T-helper 17 cell (primary cell): ENCODE results near the gene LPAR1. TPM values are rescaled to one million over a fixed set of nuclear protein-coding genes. Genes with fewer than 3 reads are reported as not detected.

Source experiments
- ATAC-seq: fragments of 150-1000 bp; cut with Tn5 transposase; 2 replicates; pipeline ENCODE4 v1.10.0; 2021; ENCODE audit warnings: mild to moderate bottlenecking, moderate library complexity
- DNase-seq, 3 donors: peaks; one replicate each; pipeline versions ENCODE4 v3.0.0 to v3.0.0-alpha.2; 2020 to 2021
- H3K9me3 ChIP-seq: one replicate; pipeline ENCODE4 v1.7.0; 2013; ENCODE audit warnings: low read length, mild to moderate bottlenecking; ENCODE audit not compliant: control insufficient read depth, poor library complexity, severe bottlenecking
- H3K27ac Mint-ChIP-seq: one replicate; pipeline ENCODE4 v1.8.0; 2022; ENCODE audit warnings: mild to moderate bottlenecking, moderate library complexity, mixed read lengths
- H3K27me3 Mint-ChIP-seq: one replicate; pipeline ENCODE4 v1.8.0; 2022; ENCODE audit warnings: mixed read lengths
- H3K36me3 Mint-ChIP-seq: one replicate; pipeline ENCODE4 v1.8.0; 2022; ENCODE audit warnings: low read depth, mixed read lengths
- H3K4me1 Mint-ChIP-seq: one replicate; pipeline ENCODE4 v1.8.0; 2022; ENCODE audit warnings: mild to moderate bottlenecking, mixed read lengths
- H3K4me3 Mint-ChIP-seq: one replicate; pipeline ENCODE4 v1.8.0; 2022; ENCODE audit warnings: mild to moderate bottlenecking, moderate library complexity, mixed read lengths
- total RNA-seq, 4 donors: library from RNA in 2 of 4; stranded (reverse) in 2 of 4; gene quantifications; one replicate each; pipeline ENCODE4 v1.2.3 and lab custom pipeline; 2022 to 2026

LPAR1 gene
- total RNA-seq, 2 donors from 2014 or later, result not detected

GRCh38 chr9:111005746-111006470 is 32.4 kb downstream of the LPAR1 start:
- DNase-seq, result no peak
- H3K9me3 ChIP-seq, result no peaks in the 10 kb centered on the region
- no peaks in the 10 kb centered on the region for H3K27me3 Mint-ChIP-seq
- H3K4me1 Mint-ChIP-seq, result no peaks in the 10 kb centered on the region
- H3K27ac Mint-ChIP-seq, result no peak overlapping the region
- no peak for ATAC-seq
- no peak overlapping the region for H3K4me3 Mint-ChIP-seq
- H3K36me3 Mint-ChIP-seq, result no peaks in the 10 kb centered on the region

DNA sequence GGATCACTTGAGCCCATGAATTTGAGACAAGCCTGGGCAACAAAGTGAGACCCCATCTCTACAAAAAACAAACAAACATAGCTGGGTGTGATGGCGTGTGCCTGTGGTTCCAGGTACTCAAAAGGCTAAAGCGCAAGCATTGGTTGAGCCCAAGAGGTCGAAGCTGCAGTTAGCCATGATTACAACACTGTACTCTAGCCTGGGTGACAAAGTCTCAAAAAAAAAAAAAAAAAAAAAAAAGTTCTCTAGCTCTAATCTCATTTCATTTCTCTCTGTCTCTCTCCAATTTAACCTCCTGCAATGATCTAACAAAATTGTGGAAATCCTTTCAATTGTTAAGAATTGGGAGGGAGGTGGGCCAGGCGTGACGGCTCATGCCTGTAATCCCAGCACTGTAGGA is 33.3 kb downstream of the LPAR1 start:
- no peaks in the 10 kb centered on the region for H3K4me1 Mint-ChIP-seq
- H3K36me3 Mint-ChIP-seq, result no peaks in the 10 kb centered on the region
- no peak overlapping the region for H3K27ac Mint-ChIP-seq
- H3K9me3 ChIP-seq, result no peaks in the 10 kb centered on the region
- H3K27me3 Mint-ChIP-seq, result no peaks in the 10 kb centered on the region
- DNase-seq (no peak), ATAC-seq (no peak)
- no peak overlapping the region for H3K4me3 Mint-ChIP-seq

- Mint-ChIP-seq H3K36me3 (no peaks in the 10 kb centered on the region), H3K4me3 (no peak overlapping the region), H3K4me1 (no peaks in the 10 kb centered on the region), H3K27ac (no peak overlapping the region), H3K27me3 (no peaks in the 10 kb centered on the region)
- no peak for ATAC-seq
- H3K9me3 ChIP-seq, result no peaks in the 10 kb centered on the region
- DNase-seq, result no peak
These were observed 35.1 kb downstream of the LPAR1 start for GRCh38 chr9:111003182-111003581.

- Mint-ChIP-seq H3K4me3 (no peak overlapping the region), H3K27ac (no peak overlapping the region), H3K36me3 (no peaks in the 10 kb centered on the region), H3K4me1 (no peaks in the 10 kb centered on the region), H3K27me3 (no peaks in the 10 kb centered on the region)
- DNase-seq (no peak), ATAC-seq (no peak)
- H3K9me3 ChIP-seq, result no peaks in the 10 kb centered on the region
These were observed 36.7 kb downstream of the LPAR1 start for GRCh38 chr9:111001526-111001925.

GRCh38 chr9:111000202-111000601 is 38.1 kb downstream of the LPAR1 start:
- no peaks in the 10 kb centered on the region for H3K9me3 ChIP-seq
- no peak for DNase-seq
- H3K27me3 Mint-ChIP-seq, result no peaks in the 10 kb centered on the region
- no peak for ATAC-seq
- H3K27ac Mint-ChIP-seq, result no peak overlapping the region
- no peaks in the 10 kb centered on the region for H3K4me1 Mint-ChIP-seq
- H3K36me3 Mint-ChIP-seq, result no peaks in the 10 kb centered on the region
- H3K4me3 Mint-ChIP-seq, result no peak overlapping the region

DNA sequence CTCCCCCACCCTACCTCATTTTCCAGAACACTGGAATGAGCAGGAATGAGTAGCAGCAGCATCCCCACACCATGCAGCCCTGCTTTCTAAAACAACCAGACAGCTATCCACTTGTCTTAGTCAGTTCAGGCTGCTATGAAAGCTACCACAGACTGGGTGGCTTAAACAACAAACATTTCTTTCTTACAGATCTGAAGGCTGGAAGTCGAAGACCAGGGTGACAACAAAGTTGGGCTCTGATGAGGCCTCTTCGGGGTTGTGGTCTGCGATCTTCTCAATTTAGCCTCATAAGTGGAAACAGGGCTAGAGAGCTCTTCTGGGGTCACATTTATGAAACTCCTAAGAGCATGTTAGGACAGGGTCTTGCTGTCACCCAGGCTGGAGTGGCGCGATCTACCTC is 38.9 kb downstream of the LPAR1 start:
- H3K27me3 Mint-ChIP-seq, result no peaks in the 10 kb centered on the region
- no peak for DNase-seq
- no peak overlapping the region for H3K4me3 Mint-ChIP-seq
- no peaks in the 10 kb centered on the region for H3K36me3 Mint-ChIP-seq
- no peak overlapping the region for H3K27ac Mint-ChIP-seq
- H3K9me3 ChIP-seq, result no peaks in the 10 kb centered on the region
- no peak for ATAC-seq
- no peaks in the 10 kb centered on the region for H3K4me1 Mint-ChIP-seq

GRCh38 chr9:110997847-110998246 is 40.4 kb downstream of the LPAR1 start:
- no peaks in the 10 kb centered on the region for H3K27me3 Mint-ChIP-seq
- no peaks in the 10 kb centered on the region for H3K36me3 Mint-ChIP-seq
- H3K4me3 Mint-ChIP-seq, result no peak overlapping the region
- ATAC-seq, result no peak
- H3K9me3 ChIP-seq, result no peaks in the 10 kb centered on the region
- H3K4me1 Mint-ChIP-seq, result no peaks in the 10 kb centered on the region
- no peak for DNase-seq
- no peak overlapping the region for H3K27ac Mint-ChIP-seq

DNA sequence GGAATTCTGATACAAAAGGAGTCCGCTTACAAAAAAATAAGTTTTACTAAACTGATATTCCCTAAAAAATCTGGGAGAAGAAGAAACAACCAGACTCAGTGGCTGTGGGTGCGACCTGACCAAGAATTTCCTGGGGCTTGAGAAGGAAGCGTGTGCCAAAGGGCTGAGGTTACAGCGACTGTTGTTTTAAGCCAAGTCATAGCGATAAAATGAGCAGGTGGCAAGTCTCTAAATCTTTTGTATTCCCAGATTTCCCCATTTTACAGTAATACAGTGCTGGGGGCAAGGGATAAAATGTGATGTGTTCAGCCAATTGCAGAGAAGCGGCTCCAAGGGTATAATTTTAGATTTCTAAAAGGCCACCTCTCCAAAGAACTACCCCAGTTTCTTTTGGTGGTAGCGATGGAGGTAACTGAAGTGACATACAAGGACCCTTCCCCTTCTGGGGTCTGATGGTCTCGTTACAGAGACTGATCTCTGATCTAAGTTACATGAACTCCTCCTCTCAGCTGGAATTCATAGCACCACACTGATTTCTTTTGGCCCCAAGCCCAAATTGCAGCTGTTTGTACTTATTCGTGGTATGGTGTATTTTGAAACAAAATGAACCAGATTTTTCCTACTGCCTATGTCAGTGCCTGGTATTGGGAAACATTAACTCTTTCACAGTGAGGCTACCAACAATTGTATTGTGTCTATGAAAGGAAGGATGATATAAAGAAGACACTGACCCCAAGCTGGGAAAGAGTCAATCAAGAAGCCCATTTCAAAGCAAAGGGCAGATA is 41.6 kb downstream of the LPAR1 start:
- H3K4me3 Mint-ChIP-seq, result no peak overlapping the region
- H3K36me3 Mint-ChIP-seq, result no peaks in the 10 kb centered on the region
- no peak overlapping the region for H3K27ac Mint-ChIP-seq
- DNase-seq (no peak), ATAC-seq (no peak)
- no peaks in the 10 kb centered on the region for H3K27me3 Mint-ChIP-seq
- H3K9me3 ChIP-seq, result no peaks in the 10 kb centered on the region
- H3K4me1 Mint-ChIP-seq, result no peaks in the 10 kb centered on the region

DNA sequence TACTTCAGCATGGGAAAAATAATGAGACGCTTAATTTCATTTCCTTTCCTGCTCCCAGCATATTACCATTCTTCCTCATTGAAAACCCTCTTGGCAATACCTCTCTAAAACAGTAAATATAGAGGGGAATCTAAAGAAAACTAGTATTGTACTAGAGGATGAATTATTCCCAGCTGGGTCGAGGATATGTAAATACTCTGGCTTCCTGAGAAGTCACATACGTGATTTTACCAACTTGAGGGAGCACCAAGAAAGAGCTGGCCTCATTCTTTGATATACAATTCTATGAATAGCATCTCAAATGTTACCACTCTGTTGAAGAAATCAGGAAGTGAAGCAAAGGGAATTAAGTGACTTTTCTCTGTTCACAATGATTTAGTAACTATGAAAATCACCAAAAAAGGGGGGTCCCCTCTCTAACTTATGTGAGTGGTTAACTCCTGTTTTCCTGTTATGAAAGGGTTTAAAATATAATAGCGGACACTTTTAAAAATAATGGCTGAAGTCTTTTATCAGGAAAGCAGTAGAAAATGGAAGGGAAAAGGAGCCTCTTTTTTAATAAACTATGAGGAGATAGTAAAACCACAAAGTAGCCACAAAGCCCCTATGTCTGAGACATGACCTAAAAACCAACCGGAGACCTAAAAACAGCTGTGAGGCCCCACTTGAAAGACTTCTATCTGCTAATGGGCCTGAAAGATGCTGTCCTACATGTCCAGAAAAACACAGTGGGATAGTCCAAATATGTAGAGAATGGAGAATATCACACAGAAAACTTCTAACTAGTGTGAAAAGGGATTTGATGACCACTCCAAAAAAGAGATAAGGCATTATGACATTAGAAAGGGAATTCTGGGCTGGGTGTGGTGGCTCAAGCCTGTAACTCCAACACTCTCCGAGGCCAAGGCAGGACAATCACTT is 42.6 kb downstream of the LPAR1 start:
- no peak overlapping the region for H3K27ac Mint-ChIP-seq
- no peaks in the 10 kb centered on the region for H3K4me1 Mint-ChIP-seq
- H3K27me3 Mint-ChIP-seq, result no peaks in the 10 kb centered on the region
- ATAC-seq (no peak), DNase-seq (no peak)
- no peaks in the 10 kb centered on the region for H3K9me3 ChIP-seq
- no peaks in the 10 kb centered on the region for H3K36me3 Mint-ChIP-seq
- no peak overlapping the region for H3K4me3 Mint-ChIP-seq

- H3K27me3 Mint-ChIP-seq, result no peaks in the 10 kb centered on the region
- no peak overlapping the region for H3K4me3 Mint-ChIP-seq
- H3K27ac Mint-ChIP-seq, result no peak overlapping the region
- H3K36me3 Mint-ChIP-seq, result no peaks in the 10 kb centered on the region
- no peak for DNase-seq
- no peaks in the 10 kb centered on the region for H3K9me3 ChIP-seq
- no peaks in the 10 kb centered on the region for H3K4me1 Mint-ChIP-seq
- no peak for ATAC-seq
These were observed 43.5 kb downstream of the LPAR1 start for GRCh38 chr9:110994771-110995241.

DNA sequence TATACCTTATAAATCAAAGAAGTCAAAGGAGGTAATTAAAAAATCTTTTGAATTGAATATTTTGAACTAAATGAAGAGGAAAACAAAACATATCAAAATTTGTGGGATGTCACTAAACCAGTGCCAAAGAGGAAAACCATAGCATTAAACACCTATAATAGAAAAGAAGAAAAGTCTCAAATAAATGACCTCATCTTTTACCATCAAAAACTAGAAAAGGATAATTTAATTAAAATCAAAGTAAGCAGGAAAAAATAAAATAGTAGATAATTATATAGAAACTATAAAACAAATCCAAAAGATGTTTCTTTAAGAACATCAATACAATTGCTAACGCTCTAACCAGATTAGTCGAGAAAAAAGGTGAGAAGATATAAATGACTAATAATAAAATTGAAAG is 47.8 kb downstream of the LPAR1 start:
- no peak for DNase-seq
- no peaks in the 10 kb centered on the region for H3K9me3 ChIP-seq
- ATAC-seq, result no peak
- H3K4me1 Mint-ChIP-seq, result no peaks in the 10 kb centered on the region
- H3K36me3 Mint-ChIP-seq, result no peaks in the 10 kb centered on the region
- no peaks in the 10 kb centered on the region for H3K27me3 Mint-ChIP-seq
- H3K4me3 Mint-ChIP-seq, result no peak overlapping the region
- H3K27ac Mint-ChIP-seq, result no peak overlapping the region

DNA sequence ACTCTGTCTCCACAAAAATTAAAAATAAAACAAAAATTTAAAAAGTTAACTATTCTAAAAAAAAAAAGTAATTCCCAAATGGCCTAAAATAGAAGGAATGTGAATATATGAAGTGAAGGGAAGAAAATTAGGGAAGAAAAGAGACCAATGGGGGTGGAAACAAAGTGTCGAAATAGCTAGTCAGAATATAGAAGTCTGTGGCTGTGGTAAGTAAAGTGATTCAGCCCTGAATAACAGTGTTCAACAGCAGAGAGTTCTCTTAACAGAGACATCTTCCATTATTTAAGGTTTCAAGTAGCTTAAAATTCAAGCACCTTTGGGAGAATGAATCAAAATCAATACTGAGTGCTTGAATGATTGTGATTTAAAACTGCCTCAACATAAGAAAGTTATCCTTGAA is 51.7 kb downstream of the LPAR1 start:
- Mint-ChIP-seq H3K27me3 (no peaks in the 10 kb centered on the region), H3K36me3 (no peaks in the 10 kb centered on the region), H3K4me3 (no peak overlapping the region), H3K4me1 (no peaks in the 10 kb centered on the region), H3K27ac (no peak overlapping the region)
- DNase-seq (no peak), ATAC-seq (no peak)
- no peaks in the 10 kb centered on the region for H3K9me3 ChIP-seq

- H3K4me1 Mint-ChIP-seq, result no peaks in the 10 kb centered on the region
- no peaks in the 10 kb centered on the region for H3K27me3 Mint-ChIP-seq
- no peak overlapping the region for H3K4me3 Mint-ChIP-seq
- DNase-seq (no peak), ATAC-seq (no peak)
- H3K36me3 Mint-ChIP-seq, result no peaks in the 10 kb centered on the region
- H3K27ac Mint-ChIP-seq, result no peak overlapping the region
- H3K9me3 ChIP-seq, result no peaks in the 10 kb centered on the region
These were observed 53.3 kb downstream of the LPAR1 start for GRCh38 chr9:110984890-110985437.
